ENCODE measurements around the gene TOR1B.

DNA sequence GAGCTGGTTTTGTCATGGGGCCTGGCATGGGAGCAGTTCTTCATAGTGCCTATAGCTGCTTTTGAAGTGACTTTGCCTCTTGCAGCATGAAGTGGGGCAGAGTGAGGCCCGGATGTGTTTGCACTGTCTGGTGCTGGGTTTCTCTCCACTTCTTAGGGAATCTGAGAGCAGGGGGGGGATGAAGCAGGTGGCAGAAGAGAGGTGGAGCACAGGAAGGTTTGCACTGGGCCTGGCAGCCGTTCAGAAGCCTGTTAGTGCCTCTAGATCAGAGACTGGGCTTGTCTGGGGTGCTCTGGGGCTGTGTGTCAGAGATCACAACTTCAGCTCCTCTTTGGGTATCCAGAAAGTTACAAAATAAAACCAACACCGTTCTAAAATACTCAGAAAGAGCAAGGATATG is 50.6 kb downstream of the TOR1B start:
- TF ChIP-seq EZH2 (IDR thresholded peaks at IDR 0.05) (no peak), CEBPB (IDR thresholded peaks at IDR 0.05; ENCODE audit: low read depth) (no peak)
- TF ChIP-seq, protein P1, sequence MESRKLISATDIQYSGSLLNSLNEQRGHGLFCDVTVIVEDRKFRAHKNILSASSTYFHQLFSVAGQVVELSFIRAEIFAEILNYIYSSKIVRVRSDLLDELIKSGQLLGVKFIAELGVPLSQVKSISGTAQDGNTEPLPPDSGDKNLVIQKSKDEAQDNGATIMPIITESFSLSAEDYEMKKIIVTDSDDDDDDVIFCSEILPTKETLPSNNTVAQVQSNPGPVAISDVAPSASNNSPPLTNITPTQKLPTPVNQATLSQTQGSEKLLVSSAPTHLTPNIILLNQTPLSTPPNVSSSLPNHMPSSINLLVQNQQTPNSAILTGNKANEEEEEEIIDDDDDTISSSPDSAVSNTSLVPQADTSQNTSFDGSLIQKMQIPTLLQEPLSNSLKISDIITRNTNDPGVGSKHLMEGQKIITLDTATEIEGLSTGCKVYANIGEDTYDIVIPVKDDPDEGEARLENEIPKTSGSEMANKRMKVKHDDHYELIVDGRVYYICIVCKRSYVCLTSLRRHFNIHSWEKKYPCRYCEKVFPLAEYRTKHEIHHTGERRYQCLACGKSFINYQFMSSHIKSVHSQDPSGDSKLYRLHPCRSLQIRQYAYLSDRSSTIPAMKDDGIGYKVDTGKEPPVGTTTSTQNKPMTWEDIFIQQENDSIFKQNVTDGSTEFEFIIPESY (IDR thresholded peaks at IDR 0.05; ENCODE audit: extremely low read depth, insufficient replicate concordance, low read length), result no peak
